Fibroblast of villous mesenchyme (primary cell): ENCODE measurements around the gene KCNJ4. TPM values are rescaled to one million over a fixed set of nuclear protein-coding genes. Genes with fewer than 3 reads are reported as not detected.

Source experiments
- DNase-seq: peaks from one replicate; pipeline ENCODE4 v3.0.0-alpha.2; 2010; ENCODE audit warnings: low read depth
- H3K4me3 ChIP-seq: 2 replicates; pipeline ENCODE4 v1.5.1; 2011; ENCODE audit warnings: low read depth, mild to moderate bottlenecking, low read length
- total RNA-seq: library from RNA; depleted of rRNA; stranded (reverse); fragments of >200 nt; gene quantifications from 2 replicates; pipeline ENCODE4 v1.2.3, GENCODE V29; 2012
- TF ChIP-seq, protein P1 (sequence below): IDR thresholded peaks from 2 replicates; pipeline ENCODE4 v1.5.1; 2012; ENCODE audit warnings: low read depth, mild to moderate bottlenecking, low read length; ENCODE audit not compliant: insufficient read depth

KCNJ4 gene
- total RNA-seq, 1 donor, result not detected

DNA sequence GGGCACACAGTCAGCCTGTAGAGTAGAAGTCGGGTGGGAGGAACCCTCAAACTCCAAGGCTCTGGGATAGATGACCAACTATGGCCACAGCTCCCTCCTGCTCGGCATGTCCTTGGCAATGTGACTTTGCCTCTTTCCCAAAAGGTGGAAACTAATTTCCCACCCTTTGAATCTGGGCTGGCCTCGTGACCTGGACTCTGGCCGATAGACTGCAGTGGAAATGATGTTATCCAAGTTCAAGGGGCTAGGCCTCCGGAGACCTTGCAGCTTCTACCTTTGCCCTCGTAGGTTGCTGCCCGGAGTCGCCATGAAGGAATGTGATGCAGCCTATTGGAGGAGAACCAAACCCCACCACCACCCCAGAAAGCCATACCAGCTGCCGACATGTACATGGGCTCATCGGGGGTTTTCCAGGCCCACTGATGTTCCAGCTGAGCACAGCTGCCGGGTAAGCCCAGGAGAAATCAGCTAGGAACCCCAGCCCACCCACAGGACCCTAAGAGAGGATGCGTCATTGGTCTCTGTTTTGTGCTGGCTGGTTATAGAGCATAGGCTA, 30.4 kb downstream of the KCNJ4 start:
- no peak overlapping the region for H3K4me3 ChIP-seq
- TF ChIP-seq, protein P1, sequence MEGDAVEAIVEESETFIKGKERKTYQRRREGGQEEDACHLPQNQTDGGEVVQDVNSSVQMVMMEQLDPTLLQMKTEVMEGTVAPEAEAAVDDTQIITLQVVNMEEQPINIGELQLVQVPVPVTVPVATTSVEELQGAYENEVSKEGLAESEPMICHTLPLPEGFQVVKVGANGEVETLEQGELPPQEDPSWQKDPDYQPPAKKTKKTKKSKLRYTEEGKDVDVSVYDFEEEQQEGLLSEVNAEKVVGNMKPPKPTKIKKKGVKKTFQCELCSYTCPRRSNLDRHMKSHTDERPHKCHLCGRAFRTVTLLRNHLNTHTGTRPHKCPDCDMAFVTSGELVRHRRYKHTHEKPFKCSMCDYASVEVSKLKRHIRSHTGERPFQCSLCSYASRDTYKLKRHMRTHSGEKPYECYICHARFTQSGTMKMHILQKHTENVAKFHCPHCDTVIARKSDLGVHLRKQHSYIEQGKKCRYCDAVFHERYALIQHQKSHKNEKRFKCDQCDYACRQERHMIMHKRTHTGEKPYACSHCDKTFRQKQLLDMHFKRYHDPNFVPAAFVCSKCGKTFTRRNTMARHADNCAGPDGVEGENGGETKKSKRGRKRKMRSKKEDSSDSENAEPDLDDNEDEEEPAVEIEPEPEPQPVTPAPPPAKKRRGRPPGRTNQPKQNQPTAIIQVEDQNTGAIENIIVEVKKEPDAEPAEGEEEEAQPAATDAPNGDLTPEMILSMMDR, result no peak
- DNase-seq, result no peak

DNA sequence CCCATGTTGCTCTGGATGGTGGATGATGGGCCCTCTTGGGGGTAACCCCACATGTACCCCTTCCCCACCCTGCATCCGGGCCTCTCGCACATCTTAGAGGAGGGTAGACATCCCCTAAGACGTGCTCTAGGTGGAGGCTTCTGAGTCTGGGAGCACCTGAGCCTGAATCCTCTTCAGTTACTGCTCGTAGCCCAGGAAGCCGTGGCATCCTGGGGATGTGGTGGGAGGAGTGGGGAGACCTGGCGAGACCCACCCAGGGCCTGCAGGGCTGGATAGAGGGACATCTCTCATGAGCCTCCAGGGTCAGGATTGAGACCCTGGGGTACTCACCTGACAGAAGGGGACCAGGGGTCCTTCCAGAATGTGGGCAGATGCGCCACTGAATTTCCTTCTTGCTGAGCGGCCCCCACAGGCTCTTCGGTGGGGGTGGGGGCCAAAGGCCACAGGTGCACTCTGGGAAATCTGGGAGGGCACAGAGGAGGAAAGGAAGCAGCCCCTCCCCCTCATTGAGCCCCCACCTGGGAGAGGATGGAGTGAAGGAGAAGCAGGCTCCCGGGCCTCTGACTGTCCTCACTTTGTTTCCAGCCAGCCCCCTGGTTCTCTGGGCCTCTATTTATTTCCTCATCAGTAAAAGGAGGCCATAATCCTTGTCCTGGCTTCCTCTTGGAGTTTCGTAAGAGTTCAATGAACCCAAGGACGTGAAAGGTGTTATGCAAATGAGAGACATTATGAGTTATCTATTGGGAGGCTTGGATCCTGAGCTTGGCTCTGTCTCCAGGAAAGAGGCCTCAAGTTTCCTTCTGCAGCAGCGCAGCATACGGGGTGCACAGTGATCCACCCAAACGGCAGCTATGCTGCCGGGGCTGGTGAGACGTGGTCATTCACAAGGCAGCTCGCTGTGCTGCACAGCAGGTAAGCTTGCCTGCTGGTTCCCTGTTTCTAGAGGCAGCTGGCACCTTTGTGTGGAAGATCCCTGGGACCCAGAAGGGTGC, 31.2 kb downstream of the KCNJ4 start:
- H3K4me3 ChIP-seq, result no peak overlapping the region
- TF ChIP-seq, protein P1, result no peak
- DNase-seq, result no peak

DNA sequence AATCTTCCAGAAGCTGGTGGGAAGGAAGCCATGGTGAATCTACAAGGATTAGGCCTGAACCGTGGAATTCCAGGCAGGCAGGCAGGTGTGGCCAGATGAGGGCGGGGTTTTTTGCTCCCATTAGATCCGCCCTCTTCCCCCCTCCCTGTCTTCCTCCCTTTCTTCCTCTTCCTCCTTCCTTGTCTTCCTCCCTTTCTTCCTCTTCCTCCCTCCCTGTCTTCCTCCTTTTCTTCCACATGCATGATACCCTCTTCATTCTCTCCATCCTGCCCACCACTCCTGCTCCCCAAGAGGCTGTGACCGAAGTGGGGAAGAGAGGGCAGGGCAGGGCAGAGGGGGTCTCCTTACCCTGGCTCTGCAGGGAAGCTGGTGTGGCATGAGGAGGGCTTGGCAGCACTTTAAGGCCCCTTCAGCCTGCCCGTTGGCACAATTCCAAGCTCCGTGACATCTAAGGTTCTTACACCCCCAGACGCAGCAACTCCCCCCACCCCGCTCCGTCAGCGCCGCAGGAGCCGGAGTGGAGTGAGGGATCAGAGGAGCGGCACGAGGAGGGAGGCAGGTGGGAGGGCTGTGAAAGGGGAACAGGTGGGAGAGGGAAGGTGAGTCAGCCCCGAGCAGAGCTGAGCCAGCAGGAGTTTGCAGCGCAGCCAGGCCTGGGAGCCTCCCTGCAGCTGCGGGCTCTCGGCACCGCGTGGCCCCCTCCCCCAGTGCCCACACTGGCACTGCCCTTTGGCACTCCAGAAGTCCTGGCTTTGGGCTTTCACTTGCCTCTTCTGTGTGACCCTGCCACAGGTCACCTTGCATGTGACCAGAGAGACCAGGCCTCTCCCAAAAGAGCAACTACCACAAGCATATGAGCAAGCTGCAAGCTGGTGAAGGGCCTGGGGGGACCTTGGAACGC, 32.1 kb downstream of the KCNJ4 start:
- DNase-seq, result no peak
- TF ChIP-seq, protein P1, result no peak
- H3K4me3 ChIP-seq, result no peak overlapping the region

DNA sequence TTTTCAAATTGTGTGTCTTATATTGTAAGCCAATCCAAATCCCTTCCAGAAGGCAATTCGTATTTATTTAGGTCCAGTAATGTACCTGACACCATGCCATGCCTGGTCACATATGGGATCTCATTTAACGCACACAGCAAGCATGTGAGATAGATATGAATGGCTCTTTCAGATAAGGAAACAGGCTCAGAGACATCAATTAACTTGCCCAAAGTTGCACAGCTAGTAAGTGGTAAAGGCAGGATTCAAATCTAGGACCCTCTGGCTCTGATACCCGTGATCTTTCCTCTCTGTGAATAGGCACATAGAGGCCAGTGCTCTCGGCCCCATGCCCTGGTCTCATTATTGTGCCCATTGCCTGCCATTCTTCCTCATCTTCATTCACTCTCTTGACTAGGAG, 34.3 kb downstream of the KCNJ4 start:
- TF ChIP-seq, protein P1, result no peak
- DNase-seq, result no peak
- no peak overlapping the region for H3K4me3 ChIP-seq

DNA sequence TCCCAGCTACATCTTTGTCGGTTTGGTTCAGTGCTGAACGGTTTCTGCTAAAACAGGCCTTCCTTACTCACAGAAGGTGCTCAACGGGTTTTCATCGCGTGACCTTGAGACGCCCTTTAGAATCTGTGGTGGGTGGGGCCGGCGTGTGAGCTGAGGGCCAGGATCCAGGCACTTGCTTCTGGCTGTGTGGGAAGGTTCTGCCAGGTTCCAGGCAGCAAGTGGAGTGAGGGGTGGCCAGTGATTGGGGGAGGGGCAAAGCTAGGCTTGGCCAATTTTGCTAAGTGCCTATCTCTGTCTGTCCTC, 35.2 kb downstream of the KCNJ4 start:
- TF ChIP-seq, protein P1, result no peak
- no peak for DNase-seq
- H3K4me3 ChIP-seq, result no peak overlapping the region

DNA sequence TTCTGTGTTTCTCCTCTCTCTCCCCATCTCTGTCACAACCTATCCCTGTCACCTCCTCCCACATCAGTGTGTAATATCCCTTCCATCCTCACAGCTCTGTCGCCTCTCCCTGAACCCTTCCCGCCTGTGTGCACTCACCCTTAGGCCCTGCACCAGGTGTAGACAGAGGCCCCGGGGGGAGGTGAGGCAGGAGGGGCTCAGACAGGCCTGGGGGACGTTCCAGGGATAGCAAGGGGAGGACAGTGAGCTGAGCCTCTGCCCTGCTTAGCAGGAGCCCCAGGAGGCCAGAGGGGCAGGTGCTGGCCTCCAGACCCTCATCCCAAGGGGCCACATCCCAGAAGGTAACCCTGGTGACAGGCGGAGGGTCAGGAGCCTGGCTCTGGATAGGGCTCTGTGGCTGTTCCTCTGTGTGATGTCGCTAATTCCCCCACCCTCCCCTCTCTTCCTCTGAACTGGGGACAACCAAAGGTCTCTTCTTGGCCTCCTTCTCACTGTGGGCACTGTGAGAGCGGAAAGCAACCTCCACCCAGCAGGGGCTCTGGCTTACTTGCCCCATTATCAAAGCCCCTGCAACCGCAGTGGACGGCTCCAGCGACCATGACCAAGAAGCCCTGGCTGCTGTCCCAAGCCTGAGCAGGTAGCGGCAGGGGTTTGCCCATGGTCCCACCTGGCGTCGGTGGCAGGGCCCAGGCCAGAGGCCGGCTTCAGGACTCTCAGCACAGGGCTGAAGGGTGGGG, 35.7 kb downstream of the KCNJ4 start:
- no peak overlapping the region for H3K4me3 ChIP-seq
- DNase-seq, result no peak
- TF ChIP-seq, protein P1, result no peak
